Measurements from ENCODE around the gene NFIB. TPM values are rescaled to one million over a fixed set of nuclear protein-coding genes. Genes with fewer than 3 reads are reported as not detected.

Gene NFIB
- total RNA-seq, 2 experiments from 2014 or later, result not detected

GRCh38 chr9:14350754-14351153, 36.8 kb upstream of the NFIB start:
- Mint-ChIP-seq H3K36me3 (ENCODE audit: low read depth) (no peaks in the 10 kb centered on the region), H3K4me3 (no peak overlapping the region), H3K9me3 (no peaks in the 10 kb centered on the region), H3K4me1 (ENCODE audit: low read depth) (no peaks in the 10 kb centered on the region), H3K27ac (no peak overlapping the region), H3K27me3 (peaks cover 62% of the 10 kb centered on the region)
- ChIA-PET CTCF (no interaction called here), POLR2A (no interaction called here)
- intact Hi-C loops (cut with micrococcal nuclease), result loop anchor here (5.0 kb wide), 1 partner anchor 918 kb away; no protein-coding TSS in a partner anchor
- TF ChIP-seq CTCF (IDR thresholded peaks at IDR 0.05), result no peak
- ATAC-seq (no peak), DNase-seq (no peak)

GRCh38 chr9:14350349-14350728, 36.4 kb upstream of the NFIB start:
- TF ChIP-seq CTCF (IDR thresholded peaks at IDR 0.05), result no peak
- H3K4me3 Mint-ChIP-seq, result no peak overlapping the region
- intact Hi-C loops (cut with micrococcal nuclease), result loop anchor here (5.0 kb wide), 1 partner anchor 918 kb away; no protein-coding TSS in a partner anchor
- CTCF ChIA-PET, result no interaction called here
- no peaks in the 10 kb centered on the region for H3K9me3 Mint-ChIP-seq
- H3K27me3 Mint-ChIP-seq, result peaks cover 62% of the 10 kb centered on the region
- no peaks in the 10 kb centered on the region for H3K4me1 Mint-ChIP-seq (ENCODE audit: low read depth)
- no peaks in the 10 kb centered on the region for H3K36me3 Mint-ChIP-seq (ENCODE audit: low read depth)
- ATAC-seq (no peak), DNase-seq (no peak)
- H3K27ac Mint-ChIP-seq, result no peak overlapping the region
- POLR2A ChIA-PET, result no interaction called here

- intact Hi-C loops (cut with micrococcal nuclease), result loop anchor here (5.0 kb wide), 2 partner anchors 37 to 917 kb away; partner anchors contain the start of gene NFIB
- ATAC-seq (no peak), DNase-seq (no peak)
- Mint-ChIP-seq H3K27me3 (peaks cover 62% of the 10 kb centered on the region), H3K4me3 (no peak overlapping the region), H3K27ac (no peak overlapping the region), H3K4me1 (ENCODE audit: low read depth) (no peaks in the 10 kb centered on the region), H3K9me3 (no peaks in the 10 kb centered on the region), H3K36me3 (ENCODE audit: low read depth) (no peaks in the 10 kb centered on the region)
- TF ChIP-seq CTCF (IDR thresholded peaks at IDR 0.05), result no peak
- POLR2A ChIA-PET, result no interaction called here
- CTCF ChIA-PET, result no interaction called here
Observed at GRCh38 chr9:14349447-14350348, 35.8 kb upstream of the NFIB start.

DNA sequence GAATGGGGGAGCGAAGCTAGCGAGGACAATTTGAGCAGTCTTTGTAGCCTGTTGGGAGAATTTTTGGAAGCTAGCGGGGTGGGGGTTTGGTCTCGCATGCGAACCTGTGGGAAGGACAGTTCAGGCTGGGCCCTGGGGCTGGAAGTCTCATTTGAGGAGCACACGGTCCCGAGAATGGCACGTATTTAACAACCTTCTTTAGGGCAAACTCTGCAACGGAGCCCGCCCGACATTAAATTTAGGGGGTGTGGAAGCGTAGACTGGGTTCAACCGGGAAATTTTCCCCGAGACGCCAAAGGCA, 35.2 kb upstream of the NFIB start:
- Mint-ChIP-seq H3K27me3 (peaks cover 59% of the 10 kb centered on the region), H3K27ac (no peak overlapping the region), H3K4me1 (ENCODE audit: low read depth) (no peaks in the 10 kb centered on the region), H3K9me3 (no peaks in the 10 kb centered on the region), H3K36me3 (ENCODE audit: low read depth) (no peaks in the 10 kb centered on the region), H3K4me3 (no peak overlapping the region)
- no peak for DNase-seq
- ChIA-PET POLR2A (no interaction called here), CTCF (interaction anchor here (0.8 kb wide), 1 partner anchor 922 kb away, joined by 3 read pairs; no protein-coding TSS in a partner anchor)
- ATAC-seq, result no peak
- no peak for TF ChIP-seq CTCF (IDR thresholded peaks at IDR 0.05)
- intact Hi-C loops (cut with micrococcal nuclease), result loop anchor here (5.0 kb wide), 1 partner anchor 37 kb away; the partner anchor contains the start of gene NFIB
